Measurements from ENCODE around the gene WWOX. TPM values are rescaled to one million over a fixed set of nuclear protein-coding genes. Genes with fewer than 3 reads are reported as not detected.
"Not testable (repeated sequence)": the region's sequence is repeated elsewhere in the genome, so short reads cannot be mapped to it uniquely, and the experiment has no call there.

Gene WWOX
- polyA plus RNA-seq, 1 donor (not counting 4 experiments of a cell fraction or from before 2014, with no cell fraction given): 5.1 TPM

DNA sequence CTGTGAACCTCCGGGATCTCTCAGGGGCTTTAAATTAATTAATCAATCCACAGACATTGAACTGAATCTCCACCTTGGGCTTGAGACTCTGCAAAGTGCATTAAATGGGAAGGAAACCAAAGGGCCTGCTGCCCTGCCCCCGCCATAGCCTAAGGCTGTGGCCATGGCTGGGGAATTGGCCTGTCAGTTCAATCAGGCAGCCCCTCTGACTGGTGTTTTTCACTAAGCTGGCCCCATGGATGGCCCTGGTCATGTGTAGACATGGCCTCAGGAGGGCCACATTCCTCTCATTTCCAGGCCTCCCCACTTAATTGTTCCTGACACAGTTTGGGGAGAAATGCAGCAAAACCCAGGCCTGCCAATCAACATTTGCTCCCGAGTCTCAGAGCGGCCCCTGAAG, 499.8 kb downstream of the WWOX start:
- Histone ChIP-seq H3K79me2 (ENCODE audit: control insufficient read depth, insufficient read depth, low read length) (no peaks in the 10 kb centered on the region), H2AFZ (ENCODE audit: control insufficient read depth, low read length) (no peak overlapping the region), H3K27me3 (ENCODE audit: control insufficient read depth, extremely low read depth, insufficient read depth, low read length) (no peaks in the 10 kb centered on the region), H4K20me1 (ENCODE audit: control insufficient read depth, extremely low read depth, insufficient read depth, low read length) (no peaks in the 10 kb centered on the region), H3K27ac (ENCODE audit: control insufficient read depth, insufficient read depth, low read length) (no peak overlapping the region), H3K36me3 (ENCODE audit: control insufficient read depth in 2 of 2, extremely low read depth in 1 of 2, insufficient read depth in 2 of 2, low read length in 2 of 2) (no peaks in the 10 kb centered on the region), H3K4me1 (ENCODE audit: control insufficient read depth, extremely low read depth, insufficient read depth, low read length) (no peaks in the 10 kb centered on the region), H3K4me3 (ENCODE audit: control insufficient read depth in 2 of 3, extremely low read depth in 1 of 3, insufficient read depth in 2 of 3, low read depth in 1 of 3, low read length in 3 of 3) (no peak overlapping the region), H3K9me1 (ENCODE audit: control insufficient read depth, extremely low read depth, insufficient read depth, low read length) (no peaks in the 10 kb centered on the region), H3K9me3 (ENCODE audit: control insufficient read depth, low read depth, low read length) (no peaks in the 10 kb centered on the region), H3K9ac (ENCODE audit: control insufficient read depth, extremely low read depth, insufficient read depth, low read length) (no peak overlapping the region), H3K4me2 (ENCODE audit: control insufficient read depth, extremely low read depth, insufficient read depth, low read depth, low read length) (no peak overlapping the region)
- dilution Hi-C loops (cut with MboI; ENCODE audit: extremely low pct_ligation_motif_present, low sequenced_read_pairs): no loop called here
- FAIRE-seq (no peak), DNase-seq (ENCODE audit: low read depth, low spot score) (no peak)
- TF ChIP-seq CTCF (optimal IDR thresholded peaks at IDR 0.05 in 1 of 3, IDR thresholded peaks at IDR 0.05 in 1 of 3, conservative IDR thresholded peaks at IDR 0.05 in 1 of 3; ENCODE audit: extremely low read depth in 1 of 3, insufficient read depth in 2 of 3, low read length in 3 of 3): no peak
- TF ChIP-seq EZH2 (IDR thresholded peaks at IDR 0.05; ENCODE audit: low read length): no peak

DNA sequence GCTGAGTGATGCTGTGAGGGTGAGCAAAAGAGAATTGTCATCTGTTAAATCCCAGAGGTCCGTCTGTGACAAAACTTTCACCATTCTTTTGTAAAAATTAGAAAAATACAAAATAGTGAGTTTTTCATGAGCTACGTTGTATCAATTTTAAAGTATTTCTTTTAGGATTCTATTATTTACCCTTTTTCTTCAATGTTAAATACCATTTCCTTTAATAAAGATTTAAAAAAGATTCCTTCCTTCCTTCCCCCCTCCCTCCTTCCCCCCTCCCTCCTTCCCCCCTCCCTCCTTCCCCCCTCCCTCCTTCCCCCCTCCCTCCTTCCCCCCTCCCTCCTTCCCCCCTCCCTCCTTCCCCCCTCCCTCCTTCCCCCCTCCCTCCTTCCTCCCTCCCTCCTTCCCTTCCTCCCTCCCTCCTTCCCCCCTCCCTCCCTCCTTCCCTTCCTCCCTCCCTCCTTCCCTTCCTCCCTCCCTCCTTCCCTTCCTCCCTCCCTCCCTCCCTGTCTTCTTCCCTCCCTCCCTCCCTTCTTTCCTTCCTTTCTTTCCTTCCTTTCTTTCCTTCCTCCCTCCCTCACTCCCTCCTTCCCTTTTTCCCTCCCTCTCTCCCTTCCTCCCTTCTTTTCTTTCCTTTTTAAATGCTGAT, 505.1 kb downstream of the WWOX start:
- H4K20me1 ChIP-seq (ENCODE audit: control insufficient read depth, extremely low read depth, insufficient read depth, low read length); H3K27ac ChIP-seq (ENCODE audit: control insufficient read depth, insufficient read depth, low read length); H3K4me1 ChIP-seq (ENCODE audit: control insufficient read depth, extremely low read depth, insufficient read depth, low read length); H2AFZ ChIP-seq (ENCODE audit: control insufficient read depth, low read length); FAIRE-seq; H3K9me1 ChIP-seq (ENCODE audit: control insufficient read depth, extremely low read depth, insufficient read depth, low read length); H3K9ac ChIP-seq (ENCODE audit: control insufficient read depth, extremely low read depth, insufficient read depth, low read length); H3K9me3 ChIP-seq (ENCODE audit: control insufficient read depth, low read depth, low read length); H3K27me3 ChIP-seq (ENCODE audit: control insufficient read depth, extremely low read depth, insufficient read depth, low read length); H3K4me3 ChIP-seq (ENCODE audit: control insufficient read depth in 2 of 3, extremely low read depth in 1 of 3, insufficient read depth in 2 of 3, low read depth in 1 of 3, low read length in 3 of 3); DNase-seq (ENCODE audit: low read depth, low spot score); H3K4me2 ChIP-seq (ENCODE audit: control insufficient read depth, extremely low read depth, insufficient read depth, low read depth, low read length); H3K79me2 ChIP-seq (ENCODE audit: control insufficient read depth, insufficient read depth, low read length); dilution Hi-C loops (cut with MboI; ENCODE audit: extremely low pct_ligation_motif_present, low sequenced_read_pairs); H3K36me3 ChIP-seq (ENCODE audit: control insufficient read depth in 2 of 2, extremely low read depth in 1 of 2, insufficient read depth in 2 of 2, low read length in 2 of 2): not testable (repeated sequence)

DNA sequence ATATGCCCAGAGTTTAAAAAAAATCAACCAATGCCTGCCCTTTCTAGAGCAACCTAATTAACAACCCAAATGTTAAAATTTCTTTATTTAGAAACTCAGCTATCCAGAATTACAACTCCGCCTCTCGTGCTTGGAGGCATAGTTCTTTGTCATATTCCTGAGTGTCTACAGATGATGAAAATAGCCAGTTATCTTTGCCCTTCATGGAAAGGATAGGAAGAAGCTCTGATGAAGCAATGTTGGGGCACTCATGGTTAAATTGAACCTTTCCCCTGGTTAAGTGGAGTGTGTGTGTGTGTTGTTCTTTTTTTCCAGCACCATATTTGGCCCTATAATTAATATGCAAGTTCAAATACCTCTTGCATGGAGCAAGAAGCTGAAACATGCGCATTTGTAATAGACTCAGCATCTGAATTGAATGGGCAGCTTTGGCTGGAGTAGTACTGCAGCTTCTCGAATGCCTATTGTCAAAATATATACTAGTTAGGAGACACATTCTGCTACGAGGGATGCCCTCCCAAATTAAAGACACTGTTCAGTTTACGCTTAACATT, 506.2 kb downstream of the WWOX start:
- H2AFZ ChIP-seq (ENCODE audit: control insufficient read depth, low read length): no peak overlapping the region
- dilution Hi-C loops (cut with MboI; ENCODE audit: extremely low pct_ligation_motif_present, low sequenced_read_pairs): no loop called here
- no peak overlapping the region for H3K4me3 ChIP-seq (ENCODE audit: control insufficient read depth in 2 of 3, extremely low read depth in 1 of 3, insufficient read depth in 2 of 3, low read depth in 1 of 3, low read length in 3 of 3)
- TF ChIP-seq EZH2 (IDR thresholded peaks at IDR 0.05; ENCODE audit: low read length) (no peak), CTCF (optimal IDR thresholded peaks at IDR 0.05 in 1 of 3, IDR thresholded peaks at IDR 0.05 in 1 of 3, conservative IDR thresholded peaks at IDR 0.05 in 1 of 3; ENCODE audit: extremely low read depth in 1 of 3, insufficient read depth in 2 of 3, low read length in 3 of 3) (no peak)
- FAIRE-seq (no peak), DNase-seq (ENCODE audit: low read depth, low spot score) (no peak)
- H3K4me1 ChIP-seq (ENCODE audit: control insufficient read depth, extremely low read depth, insufficient read depth, low read length): no peaks in the 10 kb centered on the region
- H3K9me1 ChIP-seq (ENCODE audit: control insufficient read depth, extremely low read depth, insufficient read depth, low read length): no peaks in the 10 kb centered on the region
- H3K4me2 ChIP-seq (ENCODE audit: control insufficient read depth, extremely low read depth, insufficient read depth, low read depth, low read length): no peak overlapping the region
- no peaks in the 10 kb centered on the region for H3K27me3 ChIP-seq (ENCODE audit: control insufficient read depth, extremely low read depth, insufficient read depth, low read length)
- no peaks in the 10 kb centered on the region for H4K20me1 ChIP-seq (ENCODE audit: control insufficient read depth, extremely low read depth, insufficient read depth, low read length)
- H3K36me3 ChIP-seq (ENCODE audit: control insufficient read depth in 2 of 2, extremely low read depth in 1 of 2, insufficient read depth in 2 of 2, low read length in 2 of 2): no peaks in the 10 kb centered on the region
- no peak overlapping the region for H3K27ac ChIP-seq (ENCODE audit: control insufficient read depth, insufficient read depth, low read length)
- no peaks in the 10 kb centered on the region for H3K79me2 ChIP-seq (ENCODE audit: control insufficient read depth, insufficient read depth, low read length)
- no peaks in the 10 kb centered on the region for H3K9me3 ChIP-seq (ENCODE audit: control insufficient read depth, low read depth, low read length)
- no peak overlapping the region for H3K9ac ChIP-seq (ENCODE audit: control insufficient read depth, extremely low read depth, insufficient read depth, low read length)

All from keratinocyte (primary cell).